DOHH2 (cell line): ENCODE measurements around the gene RABL6.
"Not testable (repeated sequence)": the region's sequence is repeated elsewhere in the genome, so short reads cannot be mapped to it uniquely, and the experiment has no call there.

Source experiments
- H3F3A ChIP-seq: fragments of 200-600 bp; sonication (generic), shearing (Covaris generic); 2 replicates; pipeline ENCODE4 v1.6.0; 2016; ENCODE audit warnings: antibody characterized with exemption, mild to moderate bottlenecking; ENCODE audit not compliant: control insufficient read depth, insufficient read depth
- H3K27ac ChIP-seq: fragments of 200-600 bp; sonication (generic); 2 replicates; pipeline ENCODE4 v1.5.1; 2014; ENCODE audit warnings: low read depth, mild to moderate bottlenecking, low read length, moderate library complexity
- H3K27me3 ChIP-seq: fragments of 200-600 bp; sonication (generic); 2 replicates; pipeline ENCODE4 v1.6.1; 2014; ENCODE audit warnings: mild to moderate bottlenecking, low read length, mixed read lengths; ENCODE audit not compliant: control insufficient read depth
- H3K36me3 ChIP-seq: fragments of 200-600 bp; sonication (generic); 2 replicates; pipeline ENCODE4 v1.6.1; 2014; ENCODE audit warnings: mild to moderate bottlenecking, low read length, moderate library complexity, mixed read lengths; ENCODE audit not compliant: control insufficient read depth
- H3K4me1 ChIP-seq: fragments of 200-600 bp; sonication (generic); 2 replicates; pipeline ENCODE4 v1.6.1; 2014; ENCODE audit warnings: mild to moderate bottlenecking, low read length, mixed read lengths; ENCODE audit not compliant: control insufficient read depth
- H3K4me2 ChIP-seq: fragments of 200-600 bp; sonication (generic); 2 replicates; pipeline ENCODE4 v1.6.0; 2014; ENCODE audit warnings: mild to moderate bottlenecking, low read length, moderate library complexity
- H3K4me3 ChIP-seq: fragments of 200-600 bp; sonication (generic); 2 replicates; pipeline ENCODE4 v1.5.1; 2014; ENCODE audit warnings: mild to moderate bottlenecking, low read length, mixed read lengths
- H3K79me2 ChIP-seq: fragments of 200-600 bp; sonication (generic); 2 replicates; pipeline ENCODE4 v1.6.1; 2014; ENCODE audit warnings: mild to moderate bottlenecking, low read length, mixed read lengths; ENCODE audit not compliant: control insufficient read depth
- H3K9me2 ChIP-seq: fragments of 200-600 bp; sonication (generic); replicated peaks from 2 replicates; pipeline ENCODE4 v1.6.1; 2014; ENCODE audit warnings: mild to moderate bottlenecking, low read length, mixed read lengths; ENCODE audit not compliant: control insufficient read depth
- H3K9me3 ChIP-seq: fragments of 200-600 bp; sonication (generic); 2 replicates; pipeline ENCODE4 v1.6.1; 2014; ENCODE audit warnings: antibody characterized with exemption, low read length, mixed read lengths; ENCODE audit not compliant: control insufficient read depth, insufficient read depth
- H4K20me1 ChIP-seq: fragments of 200-600 bp; sonication (generic); 2 replicates; pipeline ENCODE4 v1.6.0; 2014; ENCODE audit warnings: low read depth, mild to moderate bottlenecking, antibody characterized with exemption, low read length, moderate library complexity; ENCODE audit not compliant: control insufficient read depth, insufficient read depth
- CTCF ChIP-seq: fragments of 200-600 bp; sonication (generic); IDR thresholded peaks from one replicate; pipeline ENCODE4 v1.5.1; 2014; ENCODE audit warnings: antibody characterized with exemption, mild to moderate bottlenecking, low read depth, low read length; ENCODE audit not compliant: poor library complexity, severe bottlenecking
- EZH2phosphoT487 ChIP-seq: fragments of 200-600 bp; sonication (generic); IDR thresholded peaks from 2 replicates; pipeline ENCODE4 v1.6.1; 2017; ENCODE audit warnings: borderline replicate concordance, mild to moderate bottlenecking, antibody characterized with exemption, low read length, moderate library complexity, mixed read lengths

Gene RABL6

GRCh38 chr9:136831720-136832104 is 24.0 kb downstream of the RABL6 start:
- no peak overlapping the region for H3K4me2 ChIP-seq
- H3K4me1 ChIP-seq = no peaks in the 10 kb centered on the region
- H3K79me2 ChIP-seq = no peaks in the 10 kb centered on the region
- H3K9me3 ChIP-seq = no peaks in the 10 kb centered on the region
- H4K20me1 ChIP-seq = no peaks in the 10 kb centered on the region; the same call in 1 of the 2 replicates
- peaks cover 68% of the 10 kb centered on the region for H3K36me3 ChIP-seq
- TF ChIP-seq EZH2phosphoT487 (no peak), CTCF (no peak)
- no peak overlapping the region for H3K27ac ChIP-seq
- H3K4me3 ChIP-seq = no peak overlapping the region
- H3K27me3 ChIP-seq = no peaks in the 10 kb centered on the region
- no peaks in the 10 kb centered on the region for H3K9me2 ChIP-seq
- H3F3A ChIP-seq = no peaks in the 10 kb centered on the region

- no peaks in the 10 kb centered on the region for H3F3A ChIP-seq
- H3K9me2 ChIP-seq = no peaks in the 10 kb centered on the region
- H3K36me3 ChIP-seq = peaks cover 59% of the 10 kb centered on the region
- H3K9me3 ChIP-seq = no peaks in the 10 kb centered on the region
- no peak overlapping the region for H3K4me3 ChIP-seq
- H4K20me1 ChIP-seq = no peaks in the 10 kb centered on the region; the same call in 1 of the 2 replicates
- no peaks in the 10 kb centered on the region for H3K79me2 ChIP-seq
- H3K4me1 ChIP-seq = no peaks in the 10 kb centered on the region
- no peak overlapping the region for H3K4me2 ChIP-seq
- H3K27me3 ChIP-seq = no peaks in the 10 kb centered on the region
- H3K27ac ChIP-seq = no peak overlapping the region
- TF ChIP-seq EZH2phosphoT487 = no peak
- TF ChIP-seq CTCF = no peak
Measured at GRCh38 chr9:136832581-136832980, 24.8 kb downstream of the RABL6 start.

GRCh38 chr9:136833381-136834048 is 25.8 kb downstream of the RABL6 start:
- not testable (repeated sequence) for H3K27ac ChIP-seq, H3F3A ChIP-seq, H4K20me1 ChIP-seq, H3K9me3 ChIP-seq, H3K27me3 ChIP-seq, H3K4me1 ChIP-seq, H3K79me2 ChIP-seq, H3K9me2 ChIP-seq, H3K4me3 ChIP-seq, H3K4me2 ChIP-seq
- peaks cover 50% of the 10 kb centered on the region for H3K36me3 ChIP-seq

- Histone ChIP-seq H3K27ac (no peak overlapping the region), H3F3A (no peaks in the 10 kb centered on the region), H3K4me1 (no peaks in the 10 kb centered on the region), H3K4me3 (no peak overlapping the region), H3K27me3 (no peaks in the 10 kb centered on the region), H3K9me2 (no peaks in the 10 kb centered on the region), H3K4me2 (no peak overlapping the region), H4K20me1 (no peaks in the 10 kb centered on the region), H3K36me3 (peaks cover 45% of the 10 kb centered on the region), H3K79me2 (no peaks in the 10 kb centered on the region), H3K9me3 (no peaks in the 10 kb centered on the region)
- TF ChIP-seq EZH2phosphoT487 (no peak), CTCF (no peak)
Measured at GRCh38 chr9:136835162-136835931, 27.6 kb downstream of the RABL6 start.
